HFFc6 (cell line): ENCODE measurements around the gene MSI2. TPM values are rescaled to one million over a fixed set of nuclear protein-coding genes. Genes with fewer than 3 reads are reported as not detected.

Experiments used
- DNase-seq: peaks from one replicate; pipeline ENCODE4 v3.0.0-alpha.2; 2018
- H3K27ac Mint-ChIP-seq: 2 replicates; pipeline ENCODE4 v1.8.0; 2020; ENCODE audit warnings: mild to moderate bottlenecking, mixed read lengths
- H3K27me3 Mint-ChIP-seq: 2 replicates; pipeline ENCODE4 v1.8.0; 2021; ENCODE audit warnings: mild to moderate bottlenecking, moderate library complexity, mixed read lengths; ENCODE audit not compliant: insufficient read depth
- H3K36me3 Mint-ChIP-seq: 2 replicates; pipeline ENCODE4 v1.8.0; 2021; ENCODE audit warnings: low read depth, mixed read lengths
- H3K4me1 Mint-ChIP-seq: 2 replicates; pipeline ENCODE4 v1.8.0; 2020; ENCODE audit warnings: low read depth, mixed read lengths
- H3K4me3 Mint-ChIP-seq: 2 replicates; pipeline ENCODE4 v1.8.0; 2020; ENCODE audit warnings: mild to moderate bottlenecking, moderate library complexity, mixed read lengths
- H3K9me3 Mint-ChIP-seq: 2 replicates; pipeline ENCODE4 v1.8.0; 2020; ENCODE audit warnings: mild to moderate bottlenecking, mixed read lengths
- CTCF ChIP-seq: fragments of 200-600 bp; sonication (generic); IDR thresholded peaks from 2 replicates; pipeline ENCODE4 v1.5.0; 2021; ENCODE audit warnings: antibody characterized with exemption, mild to moderate bottlenecking
- total RNA-seq, 6 experiments: library from RNA; stranded (reverse); fragmentation: NEBNext Ultra II Directional; extraction: Animal tissue kit (Norgen Biotek cat#: 25700); gene quantifications; 2 replicates in 1 of 6; 3 replicates in 5 of 6; pipeline ENCODE4 v1.2.3, GENCODE V29; 2021

MSI2 gene
- total RNA-seq, 6 experiments from 2014 or later: 53.5 to 71.7 (median 55.0) TPM

- Mint-ChIP-seq H3K4me3 (no peak overlapping the region), H3K27me3 (peaks cover 3% of the 10 kb centered on the region), H3K36me3 (no peaks in the 10 kb centered on the region; the same call in 1 of the 2 replicates), H3K27ac (no peak overlapping the region), H3K9me3 (no peaks in the 10 kb centered on the region), H3K4me1 (peaks cover 28% of the 10 kb centered on the region)
- TF ChIP-seq CTCF: no peak
- DNase-seq: no peak
Measured at GRCh38 chr17:57436565-57436964, 180.2 kb downstream of the MSI2 start.

GRCh38 chr17:57438066-57438731 lies 181.9 kb downstream of the MSI2 start:
- TF ChIP-seq CTCF: no peak

GRCh38 chr17:57439651-57440050 lies 183.3 kb downstream of the MSI2 start:
- peaks cover 3% of the 10 kb centered on the region for H3K27me3 Mint-ChIP-seq
- no peaks in the 10 kb centered on the region for H3K9me3 Mint-ChIP-seq
- TF ChIP-seq CTCF: no peak
- no peak overlapping the region for H3K4me3 Mint-ChIP-seq
- peak overlapping the region; percentile 59; the same call in 1 of the 2 replicates for H3K27ac Mint-ChIP-seq
- H3K4me1 Mint-ChIP-seq: peaks cover 56% of the 10 kb centered on the region
- DNase-seq: no peak
- no peaks in the 10 kb centered on the region; the same call in 1 of the 2 replicates for H3K36me3 Mint-ChIP-seq

More at GRCh38 chr17:57438066-57438731, 181.9 kb downstream of the MSI2 start:
- Mint-ChIP-seq H3K9me3 (no peaks in the 10 kb centered on the region), H3K27me3 (peaks cover 3% of the 10 kb centered on the region), H3K27ac (no peak overlapping the region), H3K36me3 (no peaks in the 10 kb centered on the region; the same call in 1 of the 2 replicates), H3K4me3 (no peak overlapping the region), H3K4me1 (peaks cover 44% of the 10 kb centered on the region)
- DNase-seq: no peak

- no peaks in the 10 kb centered on the region; the same call in 1 of the 2 replicates for H3K36me3 Mint-ChIP-seq
- H3K27ac Mint-ChIP-seq: peak overlapping the region; percentile 59
- H3K4me1 Mint-ChIP-seq: peaks cover 66% of the 10 kb centered on the region
- TF ChIP-seq CTCF: no peak; the same call in 1 of the 2 replicates
- no peaks in the 10 kb centered on the region for H3K9me3 Mint-ChIP-seq
- H3K27me3 Mint-ChIP-seq: peaks cover 3% of the 10 kb centered on the region
- peak overlapping the region; percentile 26; the same call in 1 of the 2 replicates for H3K4me3 Mint-ChIP-seq
- peak; percentile 66 for DNase-seq
Measured at GRCh38 chr17:57440522-57441269, 184.4 kb downstream of the MSI2 start.

GRCh38 chr17:57441270-57441600 lies 184.9 kb downstream of the MSI2 start:
- no peak for TF ChIP-seq CTCF
- Mint-ChIP-seq H3K9me3 (no peaks in the 10 kb centered on the region), H3K4me1 (peaks cover 71% of the 10 kb centered on the region), H3K4me3 (no peak overlapping the region), H3K36me3 (no peaks in the 10 kb centered on the region; the same call in 1 of the 2 replicates), H3K27me3 (peaks cover 3% of the 10 kb centered on the region), H3K27ac (peak overlapping the region; percentile 59)
- no peak for DNase-seq
